Raji (cell line): Measurements from ENCODE around the gene C1orf21.

Experiments used
- POLR2A ChIP-seq: IDR thresholded peaks from 2 replicates; pipeline ENCODE4 v1.6.1; 2011; ENCODE audit warnings: low read depth, low read length, control low read depth; ENCODE audit not compliant: insufficient read depth

The C1orf21 gene

GRCh38 chr1:184530226-184530625 lies 143.4 kb downstream of the C1orf21 start:
- no peak for TF ChIP-seq POLR2A

GRCh38 chr1:184531296-184531695 lies 144.5 kb downstream of the C1orf21 start:
- no peak for TF ChIP-seq POLR2A

- no peak for TF ChIP-seq POLR2A
These were observed 145.4 kb downstream of the C1orf21 start for GRCh38 chr1:184532199-184532598.

- no peak for TF ChIP-seq POLR2A
These were observed 146.2 kb downstream of the C1orf21 start for GRCh38 chr1:184533049-184533448.

- no peak for TF ChIP-seq POLR2A
These were observed 147.1 kb downstream of the C1orf21 start for GRCh38 chr1:184533915-184534314.

GRCh38 chr1:184534690-184535089 lies 147.9 kb downstream of the C1orf21 start:
- no peak for TF ChIP-seq POLR2A

- no peak for TF ChIP-seq POLR2A
These were observed 148.6 kb downstream of the C1orf21 start for GRCh38 chr1:184535191-184535970.

GRCh38 chr1:184536246-184536985 lies 149.6 kb downstream of the C1orf21 start:
- no peak for TF ChIP-seq POLR2A

- TF ChIP-seq POLR2A: no peak
These were observed 152.8 kb downstream of the C1orf21 start for GRCh38 chr1:184539580-184539979.

- TF ChIP-seq POLR2A: no peak
These were observed 154.8 kb downstream of the C1orf21 start for GRCh38 chr1:184541537-184542152.

- TF ChIP-seq POLR2A: no peak
These were observed 155.5 kb downstream of the C1orf21 start for GRCh38 chr1:184542291-184542690.

- no peak for TF ChIP-seq POLR2A
These were observed 158.8 kb downstream of the C1orf21 start for GRCh38 chr1:184545601-184546000.

- no peak for TF ChIP-seq POLR2A
These were observed 165.6 kb downstream of the C1orf21 start for GRCh38 chr1:184552446-184552845.

GRCh38 chr1:184553845-184554244 lies 167.0 kb downstream of the C1orf21 start:
- no peak for TF ChIP-seq POLR2A

GRCh38 chr1:184555665-184556641 lies 169.1 kb downstream of the C1orf21 start:
- TF ChIP-seq POLR2A: no peak
